ENCODE measurements around the gene ABCC4. TPM values are rescaled to one million over a fixed set of nuclear protein-coding genes. Genes with fewer than 3 reads are reported as not detected.
A peak's percentile ranks its signal among the peaks of the same experiment; 100 is the strongest.

The ABCC4 gene
- total RNA-seq, 1 donor from 2014 or later = 7.5 TPM

GRCh38 chr13:95235974-95236373, 65.3 kb downstream of the ABCC4 start:
- Mint-ChIP-seq H3K9me3 (ENCODE audit: low read depth) (no peaks in the 10 kb centered on the region), H3K4me1 (ENCODE audit: low read depth) (peaks cover 14% of the 10 kb centered on the region), H3K4me3 (ENCODE audit: low read depth) (no peak overlapping the region), H3K27me3 (no peaks in the 10 kb centered on the region), H3K27ac (peak overlapping the region; percentile 16), H3K36me3 (ENCODE audit: insufficient read depth) (no peaks in the 10 kb centered on the region)
- TF ChIP-seq CTCF (IDR thresholded peaks at IDR 0.05; ENCODE audit: unreplicated experiment) = no peak
- DNase-seq (ENCODE audit: low spot score, unreplicated experiment) = no peak

- peak overlapping the region; percentile 16 for H3K27ac Mint-ChIP-seq
Observed at GRCh38 chr13:95235199-95235756, 66.0 kb downstream of the ABCC4 start.

GRCh38 chr13:95234242-95234641, 67.0 kb downstream of the ABCC4 start:
- Mint-ChIP-seq H3K36me3 (ENCODE audit: insufficient read depth) (no peaks in the 10 kb centered on the region), H3K27ac (no peak overlapping the region), H3K4me1 (ENCODE audit: low read depth) (peaks cover 14% of the 10 kb centered on the region), H3K27me3 (no peaks in the 10 kb centered on the region), H3K4me3 (ENCODE audit: low read depth) (no peak overlapping the region), H3K9me3 (ENCODE audit: low read depth) (no peaks in the 10 kb centered on the region)
- TF ChIP-seq CTCF (IDR thresholded peaks at IDR 0.05; ENCODE audit: unreplicated experiment) = no peak
- no peak for DNase-seq (ENCODE audit: low spot score, unreplicated experiment)

More at GRCh38 chr13:95235199-95235756, 66.0 kb downstream of the ABCC4 start:
- no peaks in the 10 kb centered on the region for H3K36me3 Mint-ChIP-seq (ENCODE audit: insufficient read depth)
- TF ChIP-seq CTCF (IDR thresholded peaks at IDR 0.05; ENCODE audit: unreplicated experiment) = no peak
- DNase-seq (ENCODE audit: low spot score, unreplicated experiment) = no peak
- H3K4me1 Mint-ChIP-seq (ENCODE audit: low read depth) = peaks cover 14% of the 10 kb centered on the region
- no peaks in the 10 kb centered on the region for H3K27me3 Mint-ChIP-seq
- H3K9me3 Mint-ChIP-seq (ENCODE audit: low read depth) = no peaks in the 10 kb centered on the region
- no peak overlapping the region for H3K4me3 Mint-ChIP-seq (ENCODE audit: low read depth)

- TF ChIP-seq CTCF (IDR thresholded peaks at IDR 0.05; ENCODE audit: unreplicated experiment) = no peak
- Mint-ChIP-seq H3K9me3 (ENCODE audit: low read depth) (no peaks in the 10 kb centered on the region), H3K4me3 (ENCODE audit: low read depth) (no peak overlapping the region)
Observed at GRCh38 chr13:95233026-95233635, 68.1 kb downstream of the ABCC4 start.

GRCh38 chr13:95231393-95231792, 69.9 kb downstream of the ABCC4 start:
- TF ChIP-seq CTCF (IDR thresholded peaks at IDR 0.05; ENCODE audit: unreplicated experiment) = no peak
- Mint-ChIP-seq H3K4me1 (ENCODE audit: low read depth) (peaks cover 14% of the 10 kb centered on the region), H3K36me3 (ENCODE audit: insufficient read depth) (no peaks in the 10 kb centered on the region), H3K4me3 (ENCODE audit: low read depth) (no peak overlapping the region), H3K27me3 (no peaks in the 10 kb centered on the region), H3K27ac (no peak overlapping the region), H3K9me3 (ENCODE audit: low read depth) (no peaks in the 10 kb centered on the region)
- DNase-seq (ENCODE audit: low spot score, unreplicated experiment) = no peak

More at GRCh38 chr13:95233026-95233635, 68.1 kb downstream of the ABCC4 start:
- no peak for DNase-seq (ENCODE audit: low spot score, unreplicated experiment)
- no peak overlapping the region for H3K27ac Mint-ChIP-seq
- H3K4me1 Mint-ChIP-seq (ENCODE audit: low read depth) = peaks cover 14% of the 10 kb centered on the region
- no peaks in the 10 kb centered on the region for H3K27me3 Mint-ChIP-seq
- no peaks in the 10 kb centered on the region for H3K36me3 Mint-ChIP-seq (ENCODE audit: insufficient read depth)
